ENCODE results near the gene KRTAP10-3. TPM values are rescaled to one million over a fixed set of nuclear protein-coding genes. Genes with fewer than 3 reads are reported as not detected.

The KRTAP10-3 gene
- total RNA-seq, 2 donors from 2014 or later = not detected

DNA sequence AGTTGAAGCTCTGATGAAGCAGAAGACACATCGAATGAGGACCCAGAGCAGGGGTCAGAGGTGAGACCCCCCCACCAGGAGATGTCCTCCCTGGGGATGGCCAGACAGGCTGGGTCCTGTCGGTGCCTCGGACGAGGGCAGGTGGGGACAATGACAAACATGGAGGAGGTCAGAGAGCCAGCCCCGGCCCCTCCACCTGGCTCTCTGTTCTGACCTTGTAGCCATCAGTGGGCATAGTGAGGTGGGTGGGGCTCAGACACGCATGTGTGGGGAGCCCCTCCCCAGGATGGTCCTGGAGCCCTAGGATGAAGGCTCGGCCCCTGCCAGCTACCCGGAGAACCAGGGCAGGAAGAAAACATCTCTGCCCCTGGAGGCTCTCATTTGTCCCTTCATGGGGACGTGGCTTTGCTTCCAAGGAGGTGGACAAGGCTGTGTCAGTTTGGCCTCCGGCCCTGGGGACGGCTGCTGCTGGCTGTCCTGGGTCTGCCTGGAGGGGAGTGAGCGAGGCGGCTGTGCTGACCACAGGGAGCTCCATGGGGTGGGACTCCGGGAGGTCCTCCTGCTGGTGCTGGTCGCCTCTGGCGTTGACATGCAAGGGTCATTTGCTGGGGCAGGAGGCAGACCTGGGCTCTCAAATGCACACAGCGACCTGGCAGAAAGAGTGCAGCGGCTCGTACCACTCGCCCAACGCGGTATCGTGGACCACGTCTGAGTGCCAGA, 31.2 kb upstream of the KRTAP10-3 start:
- Histone ChIP-seq H3K4me1 (no peaks in the 10 kb centered on the region), H3K9me3 (no peaks in the 10 kb centered on the region), H3K27ac (no peak overlapping the region), H3K4me3 (no peak overlapping the region), H3K27me3 (no peaks in the 10 kb centered on the region), H3K36me3 (replicated peaks in 1 of 2; ENCODE audit: insufficient read depth in 1 of 2, low read depth in 2 of 2) (no peaks in the 10 kb centered on the region)
- ATAC-seq (no peak), DNase-seq (no peak)
- 60 to 63% methylated on average over 11 to 24 of the region's 24 CpGs for WGBS, 2 donors
- intact Hi-C loops (cut with DNase I) = no loop called here
- no peak for TF ChIP-seq POLR2A (IDR thresholded peaks at IDR 0.05)
- TF ChIP-seq, protein P1, sequence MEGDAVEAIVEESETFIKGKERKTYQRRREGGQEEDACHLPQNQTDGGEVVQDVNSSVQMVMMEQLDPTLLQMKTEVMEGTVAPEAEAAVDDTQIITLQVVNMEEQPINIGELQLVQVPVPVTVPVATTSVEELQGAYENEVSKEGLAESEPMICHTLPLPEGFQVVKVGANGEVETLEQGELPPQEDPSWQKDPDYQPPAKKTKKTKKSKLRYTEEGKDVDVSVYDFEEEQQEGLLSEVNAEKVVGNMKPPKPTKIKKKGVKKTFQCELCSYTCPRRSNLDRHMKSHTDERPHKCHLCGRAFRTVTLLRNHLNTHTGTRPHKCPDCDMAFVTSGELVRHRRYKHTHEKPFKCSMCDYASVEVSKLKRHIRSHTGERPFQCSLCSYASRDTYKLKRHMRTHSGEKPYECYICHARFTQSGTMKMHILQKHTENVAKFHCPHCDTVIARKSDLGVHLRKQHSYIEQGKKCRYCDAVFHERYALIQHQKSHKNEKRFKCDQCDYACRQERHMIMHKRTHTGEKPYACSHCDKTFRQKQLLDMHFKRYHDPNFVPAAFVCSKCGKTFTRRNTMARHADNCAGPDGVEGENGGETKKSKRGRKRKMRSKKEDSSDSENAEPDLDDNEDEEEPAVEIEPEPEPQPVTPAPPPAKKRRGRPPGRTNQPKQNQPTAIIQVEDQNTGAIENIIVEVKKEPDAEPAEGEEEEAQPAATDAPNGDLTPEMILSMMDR (IDR thresholded peaks at IDR 0.05) = no peak

DNA sequence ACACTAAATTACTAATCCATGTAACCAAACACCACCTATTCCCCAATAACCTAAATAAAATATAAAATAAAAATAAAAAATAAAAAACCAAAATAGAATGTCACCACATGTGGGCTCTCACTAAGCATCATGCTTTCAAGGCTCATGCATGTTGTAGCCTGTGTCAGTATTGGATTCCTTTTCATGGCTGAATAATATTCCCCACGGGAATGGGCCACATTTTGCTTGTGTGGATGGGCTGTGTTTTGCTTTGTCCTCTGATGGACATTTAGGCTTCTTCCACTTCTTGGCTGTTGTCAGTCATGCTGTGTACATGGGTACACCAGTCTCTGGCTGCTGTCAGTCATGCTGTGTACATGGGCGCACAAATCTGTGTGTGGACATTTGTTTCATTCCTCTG, 30.5 kb upstream of the KRTAP10-3 start:
- WGBS, 2 donors = 77 to 80% methylated on average over 2 of the region's 2 CpGs
- Histone ChIP-seq H3K27ac (no peak overlapping the region), H3K9me3 (no peaks in the 10 kb centered on the region), H3K4me1 (no peaks in the 10 kb centered on the region), H3K36me3 (replicated peaks in 1 of 2; ENCODE audit: insufficient read depth in 1 of 2, low read depth in 2 of 2) (no peaks in the 10 kb centered on the region), H3K27me3 (no peaks in the 10 kb centered on the region), H3K4me3 (no peak overlapping the region)
- TF ChIP-seq, protein P1 (IDR thresholded peaks at IDR 0.05) = no peak
- TF ChIP-seq POLR2A (IDR thresholded peaks at IDR 0.05) = no peak
- DNase-seq (no peak), ATAC-seq (no peak)
- intact Hi-C loops (cut with DNase I) = no loop called here

DNA sequence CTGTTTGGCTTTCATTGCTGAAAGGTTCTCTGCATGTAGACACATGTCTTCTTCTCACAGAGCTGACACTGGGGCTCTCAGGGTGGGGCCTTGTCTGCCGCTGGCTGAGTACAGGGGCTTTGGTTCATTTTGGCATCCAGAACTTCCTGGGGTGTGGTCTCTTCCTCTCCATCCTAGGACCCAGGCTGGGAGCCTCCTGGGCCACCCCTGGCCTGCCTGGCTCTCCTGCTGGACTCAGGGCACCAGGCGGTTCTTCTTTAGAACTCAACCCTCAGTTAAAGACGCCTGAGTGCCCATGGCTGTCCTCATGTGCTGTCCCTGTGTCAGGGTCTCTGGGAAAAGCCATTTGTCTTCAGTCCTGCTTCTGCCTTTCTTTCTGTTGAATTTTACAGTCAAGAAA, 27.3 kb upstream of the KRTAP10-3 start:
- DNase-seq (no peak), ATAC-seq (no peak)
- TF ChIP-seq, protein P1 (IDR thresholded peaks at IDR 0.05) = no peak
- TF ChIP-seq POLR2A (IDR thresholded peaks at IDR 0.05) = no peak
- Histone ChIP-seq H3K9me3 (no peaks in the 10 kb centered on the region), H3K4me3 (no peak overlapping the region), H3K36me3 (replicated peaks in 1 of 2; ENCODE audit: insufficient read depth in 1 of 2, low read depth in 2 of 2) (no peaks in the 10 kb centered on the region), H3K27me3 (no peaks in the 10 kb centered on the region), H3K27ac (no peak overlapping the region), H3K4me1 (no peaks in the 10 kb centered on the region)
- intact Hi-C loops (cut with DNase I) = no loop called here
- WGBS, 2 donors = 72 to 81% methylated on average over 3 of the region's 3 CpGs

DNA sequence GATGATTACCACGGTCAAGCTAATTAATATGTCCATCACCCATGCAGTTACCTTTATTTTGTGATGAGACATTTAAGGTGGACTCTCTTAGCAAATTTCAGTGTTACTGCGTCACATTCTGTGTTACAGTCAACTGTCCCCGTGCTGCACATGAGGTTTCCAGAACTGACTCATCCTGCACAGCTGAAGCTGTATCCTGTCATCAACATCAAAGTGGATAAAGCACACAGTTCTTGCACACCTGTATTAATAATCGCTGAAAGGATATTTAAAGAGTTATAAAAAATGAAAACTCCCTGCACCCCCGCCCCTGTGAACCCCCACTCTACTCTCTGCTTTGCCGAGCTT, 25.2 kb upstream of the KRTAP10-3 start:
- 53 to 59% methylated on average over 6 of the region's 6 CpGs for WGBS, 2 donors
- Histone ChIP-seq H3K4me1 (no peaks in the 10 kb centered on the region), H3K27ac (no peak overlapping the region), H3K4me3 (no peak overlapping the region), H3K27me3 (no peaks in the 10 kb centered on the region), H3K9me3 (no peaks in the 10 kb centered on the region), H3K36me3 (replicated peaks in 1 of 2; ENCODE audit: insufficient read depth in 1 of 2, low read depth in 2 of 2) (no peaks in the 10 kb centered on the region)
- DNase-seq = no peak
- TF ChIP-seq, protein P1 (IDR thresholded peaks at IDR 0.05) = no peak
- no peak for TF ChIP-seq POLR2A (IDR thresholded peaks at IDR 0.05)
- no peak for ATAC-seq
- intact Hi-C loops (cut with DNase I) = no loop called here

Measured in body of pancreas (tissue), 4 donors.